NT2/D1 (cell line): ENCODE data around the gene SAMD3.

ENCODE experiments used
- DNase-seq: peaks from one replicate; pipeline ENCODE4 v3.0.0-alpha.2; 2011; ENCODE audit warnings: low read depth, low spot score
- H3K27me3 ChIP-seq: 2 replicates; pipeline ENCODE4 v1.6.0; 2011; ENCODE audit warnings: mild to moderate bottlenecking; ENCODE audit not compliant: insufficient read length, insufficient read depth
- H3K36me3 ChIP-seq: 2 replicates; pipeline ENCODE4 v1.6.1; 2011; ENCODE audit warnings: mild to moderate bottlenecking, low read length, mixed read lengths; ENCODE audit not compliant: insufficient read depth, insufficient read length
- H3K4me1 ChIP-seq: 2 replicates; pipeline ENCODE4 v1.5.1; 2011; ENCODE audit not compliant: insufficient read depth, insufficient read length
- H3K4me3 ChIP-seq: 2 replicates; pipeline ENCODE4 v1.5.1; 2011; ENCODE audit warnings: low read depth; ENCODE audit not compliant: insufficient read length
- H3K9ac ChIP-seq: 2 replicates; pipeline ENCODE4 v1.6.0; 2011; ENCODE audit warnings: low read depth; ENCODE audit not compliant: insufficient read length
- H3K9me3 ChIP-seq: 2 replicates; pipeline ENCODE4 v1.5.1; 2011; ENCODE audit warnings: mild to moderate bottlenecking, low read length; ENCODE audit not compliant: insufficient read depth
- SUZ12 ChIP-seq: IDR thresholded peaks from 2 replicates; pipeline ENCODE4 v1.6.1; 2011; ENCODE audit not compliant: insufficient read length, insufficient read depth; ENCODE audit errors: extremely low read depth
- YY1 ChIP-seq: IDR thresholded peaks from 2 replicates; pipeline ENCODE4 v1.6.1; 2011; ENCODE audit not compliant: insufficient read length, insufficient read depth
- ZNF274 ChIP-seq: IDR thresholded peaks from 2 replicates; pipeline ENCODE4 v1.6.1; 2011; ENCODE audit warnings: mild to moderate bottlenecking, low read depth, low read length

The SAMD3 gene

DNA sequence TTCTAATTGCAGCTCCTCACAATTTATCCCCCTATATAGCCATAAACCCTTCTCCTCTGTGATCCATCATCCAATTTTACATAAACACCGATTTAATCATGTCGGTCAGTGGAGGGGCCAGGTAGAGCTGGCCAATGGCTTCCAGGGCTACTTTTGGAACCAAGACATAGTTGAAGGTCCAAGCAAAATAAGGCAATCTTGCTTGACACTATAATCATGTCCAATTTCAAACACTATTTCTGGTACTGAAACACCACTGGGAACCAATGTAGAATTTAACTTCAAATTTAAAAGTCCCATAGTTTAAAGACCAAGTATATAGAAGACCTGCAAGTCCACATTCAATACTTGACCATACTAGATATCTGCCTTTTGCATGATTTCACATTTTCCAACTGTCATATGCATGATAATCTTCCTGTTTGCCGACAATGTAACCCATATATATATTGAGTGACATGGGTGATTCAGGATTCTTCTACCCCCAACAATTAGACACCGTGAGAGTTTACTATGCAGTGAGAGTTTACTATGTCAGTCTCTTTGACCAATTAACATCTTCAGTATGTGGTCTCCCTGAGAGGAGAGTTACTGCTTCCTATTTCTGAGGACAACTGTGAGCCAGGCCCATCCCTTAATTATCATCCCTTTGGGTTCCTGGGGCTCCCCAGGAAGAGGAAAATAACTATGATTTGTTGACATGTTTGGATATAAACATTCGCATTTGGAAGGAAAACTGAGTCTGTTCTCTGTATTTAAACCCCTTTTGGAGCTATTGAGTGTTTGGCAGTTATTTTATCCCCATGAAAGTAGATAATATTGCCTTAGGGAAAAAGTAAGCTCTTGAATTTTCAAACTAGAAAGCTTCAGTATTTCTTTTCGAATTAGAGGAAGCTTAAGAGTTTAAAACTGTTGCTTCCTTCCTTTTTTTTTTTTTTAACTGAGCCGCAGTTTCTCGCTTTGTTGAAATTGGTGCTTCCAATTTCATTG, 31.8 kb downstream of the SAMD3 start:
- no peak for DNase-seq
- Histone ChIP-seq H3K4me3 (no peak overlapping the region), H3K36me3 (no peaks in the 10 kb centered on the region), H3K9ac (no peak overlapping the region), H3K9me3 (peaks cover 14% of the 10 kb centered on the region), H3K4me1 (no peaks in the 10 kb centered on the region), H3K27me3 (no peaks in the 10 kb centered on the region)
- TF ChIP-seq ZNF274, result no peak
- TF ChIP-seq YY1, result no peak
- no peak for TF ChIP-seq SUZ12

DNA sequence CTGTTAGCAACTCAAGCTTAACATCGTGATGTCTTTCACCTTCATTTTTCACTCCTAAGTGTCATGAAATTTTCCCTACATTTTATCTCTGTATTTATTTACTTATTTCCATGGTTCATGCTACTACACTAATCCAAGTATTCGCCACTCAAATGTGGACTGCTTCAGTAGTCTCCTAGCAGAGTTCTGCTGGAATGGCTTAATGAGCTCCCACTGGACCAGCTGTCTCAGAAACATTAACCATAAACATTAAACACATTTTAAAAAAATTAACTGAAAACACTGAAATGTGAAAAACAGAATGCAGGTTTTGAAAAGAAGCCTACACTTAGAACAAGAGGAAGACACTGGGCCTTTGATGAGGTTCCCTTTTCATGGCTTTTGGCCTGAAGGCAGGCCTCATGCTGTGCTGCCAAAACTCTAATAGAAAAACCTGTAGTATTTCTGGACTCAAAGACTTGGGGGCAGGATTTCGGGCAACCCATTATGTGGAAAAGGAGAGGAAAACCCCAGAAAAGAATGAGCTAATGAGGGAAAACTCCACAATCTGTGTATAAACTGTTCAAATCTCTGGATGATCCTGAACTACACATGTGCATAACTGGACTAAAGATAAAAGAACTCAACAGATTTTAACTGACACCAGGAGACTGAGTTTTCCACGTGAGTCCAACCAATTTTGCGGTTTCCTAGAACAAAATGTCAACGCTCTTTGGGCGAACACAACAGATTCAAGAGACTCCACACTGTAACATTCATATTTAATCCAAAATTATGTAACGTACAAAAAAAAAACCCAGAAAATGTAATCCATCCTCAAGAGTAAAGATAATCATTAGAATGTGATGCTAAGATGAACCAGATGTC, 33.0 kb downstream of the SAMD3 start:
- no peaks in the 10 kb centered on the region for H3K36me3 ChIP-seq
- H3K4me1 ChIP-seq, result no peaks in the 10 kb centered on the region
- H3K9ac ChIP-seq, result no peak overlapping the region
- H3K4me3 ChIP-seq, result no peak overlapping the region
- H3K27me3 ChIP-seq, result no peaks in the 10 kb centered on the region
- no peak for DNase-seq
- no peak for TF ChIP-seq YY1
- TF ChIP-seq ZNF274, result no peak
- no peak for TF ChIP-seq SUZ12
- H3K9me3 ChIP-seq, result peaks cover 14% of the 10 kb centered on the region

DNA sequence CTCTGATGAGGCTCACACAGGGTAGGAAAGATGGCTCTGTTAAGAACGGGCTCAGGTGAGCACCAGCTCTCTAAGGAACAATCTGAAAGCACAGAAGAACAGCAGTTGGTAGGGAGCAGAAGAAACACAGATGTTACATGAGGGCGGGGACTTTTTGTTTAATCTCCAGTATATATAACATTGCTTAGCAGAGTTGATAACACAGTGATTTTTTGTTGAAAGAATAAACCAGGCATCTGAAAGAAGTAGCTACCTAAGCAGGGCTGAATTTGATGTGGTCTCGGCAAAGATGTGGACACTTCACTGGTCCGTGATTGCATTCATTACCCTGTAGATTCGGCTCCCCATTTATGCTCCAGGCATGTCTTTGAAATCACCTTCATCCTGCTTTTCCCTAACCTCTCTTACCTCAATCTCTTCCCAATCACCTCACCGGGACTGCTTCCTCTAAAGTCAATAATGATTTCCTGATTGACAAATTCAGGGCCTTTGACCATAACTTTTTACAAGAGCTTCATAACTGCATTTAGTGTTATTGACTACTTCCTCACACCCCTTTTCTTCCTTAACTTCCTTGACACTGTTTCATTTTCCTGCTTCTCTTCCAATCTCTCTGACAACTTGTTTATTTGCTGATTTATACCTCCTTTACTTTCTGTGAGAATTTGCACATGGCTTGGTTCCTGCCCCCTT, 34.4 kb downstream of the SAMD3 start:
- Histone ChIP-seq H3K36me3 (no peaks in the 10 kb centered on the region), H3K27me3 (no peaks in the 10 kb centered on the region), H3K9me3 (peaks cover 14% of the 10 kb centered on the region), H3K4me3 (no peak overlapping the region), H3K9ac (no peak overlapping the region), H3K4me1 (no peaks in the 10 kb centered on the region)
- no peak for DNase-seq
- TF ChIP-seq SUZ12 (no peak), ZNF274 (no peak), YY1 (no peak)

DNA sequence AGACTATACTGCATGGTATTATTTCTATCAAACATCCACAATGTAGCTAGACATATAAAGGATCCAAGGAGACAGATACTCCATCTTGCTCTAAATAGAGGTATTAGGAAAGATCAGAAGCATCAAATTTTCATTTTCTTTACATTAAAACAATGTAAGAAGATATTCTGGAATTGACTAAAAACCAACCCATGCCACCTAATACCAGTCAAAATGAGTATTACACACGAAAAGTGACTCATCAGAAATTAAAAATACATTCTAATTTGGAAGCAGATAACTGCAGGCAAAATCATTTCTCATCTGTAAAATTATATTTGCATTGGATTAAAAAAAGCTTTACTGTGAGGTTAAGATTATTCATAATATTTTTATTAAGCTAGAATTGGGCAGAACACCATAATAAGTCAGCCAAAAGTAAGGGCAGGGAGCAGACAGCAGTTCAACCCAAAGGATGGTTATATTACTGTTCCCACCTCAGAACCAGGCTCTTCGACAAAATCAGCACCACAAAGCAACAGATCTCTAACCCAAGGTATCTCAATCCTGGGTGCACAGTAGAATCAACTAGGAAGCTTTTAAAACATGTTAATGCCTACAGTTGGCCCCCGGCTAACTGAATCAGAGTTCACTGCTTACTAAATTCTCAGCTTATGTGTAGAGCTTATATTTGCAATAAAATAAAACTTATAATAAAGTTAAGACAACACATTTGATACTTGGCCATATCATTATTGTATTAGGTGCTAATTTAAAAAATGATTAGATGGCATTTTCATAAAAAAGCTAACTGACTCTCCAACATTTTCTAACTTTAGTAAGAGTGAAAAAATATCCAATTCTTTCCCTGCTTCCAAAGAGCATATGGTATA, 35.2 kb downstream of the SAMD3 start:
- no peak overlapping the region for H3K4me3 ChIP-seq

DNA sequence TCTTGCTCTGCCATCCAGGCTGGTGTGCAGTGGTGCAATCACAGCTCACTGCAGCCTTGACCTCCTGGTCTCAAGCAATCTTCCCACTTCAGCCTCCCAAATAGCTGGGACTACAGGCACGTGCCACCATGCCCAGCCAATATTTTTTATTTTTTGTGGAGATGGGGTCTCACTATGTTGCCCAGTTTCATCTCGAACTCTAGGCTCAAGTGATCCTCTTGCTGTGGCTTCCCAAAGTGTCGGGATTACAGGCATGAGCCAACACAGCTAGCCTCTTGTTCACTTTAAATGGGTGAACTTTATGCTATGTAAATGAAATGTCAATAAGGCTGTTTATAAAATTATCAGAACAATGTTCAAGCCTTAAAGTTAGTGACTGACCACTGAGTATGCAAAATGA, 37.1 kb downstream of the SAMD3 start:
- Histone ChIP-seq H3K9ac (no peak overlapping the region), H3K4me1 (no peaks in the 10 kb centered on the region), H3K36me3 (no peaks in the 10 kb centered on the region), H3K4me3 (no peak overlapping the region), H3K9me3 (peaks cover 8% of the 10 kb centered on the region), H3K27me3 (no peaks in the 10 kb centered on the region)
- no peak for DNase-seq
- TF ChIP-seq SUZ12, result no peak
- TF ChIP-seq YY1, result no peak

More for the DNA sequence above, 35.2 kb downstream of the SAMD3 start:
- no peak for DNase-seq
- no peaks in the 10 kb centered on the region for H3K36me3 ChIP-seq
- peaks cover 14% of the 10 kb centered on the region for H3K9me3 ChIP-seq
- no peak for TF ChIP-seq YY1
- TF ChIP-seq ZNF274, result no peak
- TF ChIP-seq SUZ12, result no peak
- H3K27me3 ChIP-seq, result no peaks in the 10 kb centered on the region
- no peaks in the 10 kb centered on the region for H3K4me1 ChIP-seq
- H3K9ac ChIP-seq, result no peak overlapping the region

DNA sequence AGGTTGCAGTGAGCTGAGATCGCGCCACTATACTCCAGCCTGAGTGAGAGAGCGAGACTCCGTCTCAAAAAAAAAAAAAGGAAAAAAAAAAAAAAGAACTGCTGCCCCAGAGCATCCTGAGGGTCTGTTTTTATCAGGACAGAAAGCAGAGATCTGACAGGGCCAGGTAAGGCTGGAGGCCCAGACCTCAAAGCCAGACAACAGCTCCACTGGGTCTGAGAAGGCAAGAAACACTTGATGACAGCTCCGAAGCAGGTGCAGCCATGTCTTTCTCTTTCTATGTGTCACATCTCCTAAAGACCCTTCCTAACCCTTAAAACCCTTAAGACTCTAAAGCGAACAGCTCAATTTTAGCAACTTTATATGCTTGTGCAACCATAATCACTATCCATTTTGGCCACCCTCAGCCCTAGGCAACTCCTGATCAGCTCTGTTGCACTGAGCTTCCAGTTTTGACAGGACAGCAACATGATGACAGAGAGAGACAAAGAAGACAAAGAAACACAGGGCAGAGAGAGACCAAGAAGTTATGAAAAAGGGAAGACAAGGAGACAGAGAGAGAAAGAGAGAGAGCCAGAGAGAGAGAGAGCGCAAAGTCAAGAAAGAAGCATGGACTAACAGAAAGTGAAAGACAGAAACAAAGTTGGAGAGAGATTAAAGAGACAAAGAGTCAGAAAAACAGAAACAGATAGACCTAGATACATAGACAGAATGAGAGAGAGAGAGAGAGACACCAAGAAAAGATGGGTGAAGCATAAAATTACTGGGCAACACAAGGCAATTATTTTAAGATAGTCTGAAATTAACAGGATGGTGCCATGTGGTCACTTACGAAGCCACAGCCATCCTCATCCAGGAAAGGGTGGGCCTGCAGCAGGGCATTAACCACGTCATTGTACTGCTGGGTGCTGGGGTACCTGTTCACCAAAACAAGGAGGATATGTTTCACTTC, 39.2 kb downstream of the SAMD3 start:
- no peaks in the 10 kb centered on the region for H3K36me3 ChIP-seq
- no peak overlapping the region for H3K9ac ChIP-seq
- no peak overlapping the region for H3K4me3 ChIP-seq
- no peak for TF ChIP-seq SUZ12
- no peak for TF ChIP-seq ZNF274
- no peak for TF ChIP-seq YY1
- no peaks in the 10 kb centered on the region for H3K4me1 ChIP-seq
- no peaks in the 10 kb centered on the region for H3K9me3 ChIP-seq
- H3K27me3 ChIP-seq, result no peaks in the 10 kb centered on the region
- no peak for DNase-seq
